Mesenchymal stem cell (in vitro differentiated cells and primary cell): ENCODE data around the gene SGPP2.

Experiments used
- DNase-seq: peaks from one replicate; pipeline ENCODE4 v3.0.0-alpha.2; 2013
- H2AFZ ChIP-seq: one replicate; pipeline ENCODE4 v1.6.1; 2013; ENCODE audit warnings: low read depth, mild to moderate bottlenecking, control low read depth, inconsistent platforms, low read length, moderate library complexity
- H2AK5ac ChIP-seq: 2 replicates; pipeline ENCODE4 v1.6.1; 2013; ENCODE audit warnings: low read length, moderate library complexity, mild to moderate bottlenecking, inconsistent platforms; ENCODE audit not compliant: severe bottlenecking
- H2BK120ac ChIP-seq: one replicate; pipeline ENCODE4 v1.6.1; 2013; ENCODE audit warnings: low read depth, mild to moderate bottlenecking, inconsistent platforms, low read length, moderate library complexity
- H2BK12ac ChIP-seq, 2 experiments: one replicate each; pipeline ENCODE4 v1.6.1; 2013; ENCODE audit warnings: inconsistent platforms in 2 of 2, low read length in 2 of 2, mild to moderate bottlenecking in 2 of 2, moderate library complexity in 2 of 2, control low read depth in 1 of 2
- H2BK15ac ChIP-seq: one replicate; pipeline ENCODE4 v1.6.1; 2013; ENCODE audit warnings: mild to moderate bottlenecking, low read depth, inconsistent platforms; ENCODE audit not compliant: poor library complexity, severe bottlenecking
- H2BK5ac ChIP-seq: 2 replicates; pipeline ENCODE4 v1.6.1; 2013; ENCODE audit warnings: low read depth, mild to moderate bottlenecking, low read length, control low read depth, inconsistent platforms; ENCODE audit not compliant: poor library complexity, severe bottlenecking
- H3K14ac ChIP-seq, 2 experiments: one replicate each; pipeline ENCODE4 v1.6.1; 2013; ENCODE audit warnings: inconsistent platforms in 2 of 2, low read length in 2 of 2, control low read depth in 1 of 2, mild to moderate bottlenecking in 1 of 2, moderate library complexity in 1 of 2
- H3K18ac ChIP-seq, 2 experiments: one replicate each; pipeline ENCODE4 v1.6.1; 2013; ENCODE audit warnings: inconsistent platforms in 2 of 2, low read length in 2 of 2, control low read depth in 1 of 2, low read depth in 1 of 2, mild to moderate bottlenecking in 1 of 2
- H3K23ac ChIP-seq, 2 experiments: one replicate each; pipeline ENCODE4 v1.6.1; 2013; ENCODE audit warnings: inconsistent platforms in 2 of 2, low read length in 2 of 2, mild to moderate bottlenecking in 2 of 2, moderate library complexity in 2 of 2, control low read depth in 1 of 2
- H3K27ac ChIP-seq: 2 replicates; pipeline ENCODE4 v1.5.1; 2013; ENCODE audit warnings: mild to moderate bottlenecking, moderate library complexity, low read length, control low read depth, inconsistent platforms; ENCODE audit not compliant: poor library complexity, severe bottlenecking
- H3K27me3 ChIP-seq, 2 experiments: 2 replicates each; pipeline versions ENCODE4 v1.6.1 to v1.7.0; 2013; ENCODE audit warnings: low read length in 2 of 2, mild to moderate bottlenecking in 2 of 2, moderate library complexity in 2 of 2, control low read depth in 1 of 2, inconsistent platforms in 1 of 2; ENCODE audit not compliant: control insufficient read depth in 1 of 2, insufficient read depth in 1 of 2
- H3K36me3 ChIP-seq, 2 experiments: 2 replicates each; pipeline versions ENCODE4 v1.6.1 to v1.7.0; 2013; ENCODE audit warnings: low read length in 2 of 2, control low read depth in 1 of 2, inconsistent platforms in 1 of 2, low read depth in 1 of 2, mild to moderate bottlenecking in 1 of 2; ENCODE audit not compliant: insufficient read depth in 2 of 2, control insufficient read depth in 1 of 2
- H3K4ac ChIP-seq, 2 experiments: one replicate each; pipeline ENCODE4 v1.6.1; 2013; ENCODE audit warnings: inconsistent platforms in 2 of 2, low read length in 2 of 2, mild to moderate bottlenecking in 2 of 2, moderate library complexity in 2 of 2, control low read depth in 1 of 2, low read depth in 1 of 2
- H3K4me1 ChIP-seq: 2 replicates; pipeline ENCODE4 v1.6.1; 2013; ENCODE audit warnings: low read depth, low read length, control low read depth; ENCODE audit not compliant: control insufficient read depth, insufficient read depth
- H3K4me2 ChIP-seq: 2 replicates; pipeline ENCODE4 v1.6.1; 2013; ENCODE audit warnings: low read length, mild to moderate bottlenecking, inconsistent platforms; ENCODE audit not compliant: poor library complexity, severe bottlenecking
- H3K4me3 ChIP-seq, 2 experiments: 2 replicates each; pipeline versions ENCODE4 v1.5.1 to v1.7.0; 2013; ENCODE audit warnings: low read length in 2 of 2, mild to moderate bottlenecking in 2 of 2, control low read depth in 1 of 2, low read depth in 1 of 2; ENCODE audit not compliant: insufficient read depth in 1 of 2
- H3K79me1 ChIP-seq: replicated peaks from 2 replicates; pipeline ENCODE4 v1.6.1; 2013; ENCODE audit warnings: mild to moderate bottlenecking, control low read depth, low read length, inconsistent platforms; ENCODE audit not compliant: poor library complexity, severe bottlenecking
- H3K9ac ChIP-seq: 2 replicates; pipeline ENCODE4 v1.7.0; 2013; ENCODE audit warnings: mild to moderate bottlenecking, low read length, moderate library complexity
- H3K9me3 ChIP-seq: 2 replicates; pipeline ENCODE4 v1.7.0; 2013; ENCODE audit warnings: mild to moderate bottlenecking, low read length; ENCODE audit not compliant: control insufficient read depth
- H4K8ac ChIP-seq: one replicate; pipeline ENCODE4 v1.6.1; 2013; ENCODE audit warnings: inconsistent platforms, mild to moderate bottlenecking, low read length, moderate library complexity
- H4K91ac ChIP-seq: one replicate; pipeline ENCODE4 v1.6.1; 2013; ENCODE audit warnings: mild to moderate bottlenecking, low read length, inconsistent platforms
- WGBS: methylation state at CpG from one replicate; pipeline ENCODE4 v1.1.7; 2013; ENCODE audit warnings: mixed read lengths; 5-methylcytosine and 5-hydroxymethylcytosine counted together

Gene SGPP2

GRCh38 chr2:222447131-222447530 lies 22.8 kb downstream of the SGPP2 start:
- H3K27ac ChIP-seq, result no peak overlapping the region
- H3K4me1 ChIP-seq, result peaks cover 1% of the 10 kb centered on the region
- H2BK5ac ChIP-seq, result no peak overlapping the region
- H3K79me1 ChIP-seq, result no peaks in the 10 kb centered on the region
- peak overlapping the region in 1 of 2 experiments; percentile 64 for H3K4ac ChIP-seq
- no peak overlapping the region for H3K23ac ChIP-seq
- no peak overlapping the region for H2AFZ ChIP-seq
- H2BK12ac ChIP-seq, result peak overlapping the region; percentile 53 to 93
- H2BK15ac ChIP-seq, result no peak overlapping the region
- no peaks in the 10 kb centered on the region for H3K9me3 ChIP-seq
- DNase-seq, result no peak
- peaks cover 40 to 85% of the 10 kb centered on the region in 2 experiments for H3K27me3 ChIP-seq
- WGBS, result 90% methylated on average over 3 of the region's 3 CpGs
- H4K91ac ChIP-seq, result no peak overlapping the region
- no peak overlapping the region for H3K4me3 ChIP-seq
- no peak overlapping the region for H3K9ac ChIP-seq
- peak overlapping the region in 1 of 2 experiments; percentile 79 for H3K18ac ChIP-seq
- no peak overlapping the region for H3K14ac ChIP-seq
- no peak overlapping the region for H2AK5ac ChIP-seq
- H4K8ac ChIP-seq, result no peak overlapping the region
- no peaks in the 10 kb centered on the region for H3K36me3 ChIP-seq
- H2BK120ac ChIP-seq, result no peak overlapping the region
- H3K4me2 ChIP-seq, result no peak overlapping the region

GRCh38 chr2:222448748-222449181 lies 24.4 kb downstream of the SGPP2 start:
- Histone ChIP-seq H3K36me3 (no peaks in the 10 kb centered on the region), H3K27me3 (peaks cover 48 to 87% of the 10 kb centered on the region in 2 experiments), H3K4me2 (no peak overlapping the region), H2BK120ac (no peak overlapping the region), H3K9me3 (no peaks in the 10 kb centered on the region), H3K4ac (no peak overlapping the region), H3K4me1 (peaks cover 1% of the 10 kb centered on the region), H3K9ac (no peak overlapping the region), H2BK15ac (no peak overlapping the region), H2AK5ac (no peak overlapping the region), H3K23ac (no peak overlapping the region), H2BK5ac (no peak overlapping the region), H3K79me1 (no peaks in the 10 kb centered on the region), H2BK12ac (no peak overlapping the region), H4K91ac (no peak overlapping the region), H3K14ac (no peak overlapping the region), H3K18ac (no peak overlapping the region), H4K8ac (no peak overlapping the region), H3K4me3 (no peak overlapping the region), H2AFZ (no peak overlapping the region), H3K27ac (no peak overlapping the region)
- peak; percentile 96 for DNase-seq
- 0% methylated on average over 8 of the region's 8 CpGs for WGBS

- Histone ChIP-seq H3K18ac (no peak overlapping the region), H3K4me2 (no peak overlapping the region), H2AK5ac (no peak overlapping the region), H2BK120ac (no peak overlapping the region), H3K27me3 (peaks cover 48 to 75% of the 10 kb centered on the region in 2 experiments), H2AFZ (no peak overlapping the region), H3K36me3 (no peaks in the 10 kb centered on the region), H3K4me1 (peaks cover 1% of the 10 kb centered on the region), H3K27ac (no peak overlapping the region), H4K8ac (no peak overlapping the region), H2BK12ac (peak overlapping the region in 1 of 2 experiments; percentile 23), H3K4me3 (no peak overlapping the region), H2BK15ac (no peak overlapping the region), H3K9ac (no peak overlapping the region), H3K79me1 (no peaks in the 10 kb centered on the region), H3K14ac (no peak overlapping the region), H4K91ac (no peak overlapping the region), H2BK5ac (no peak overlapping the region), H3K9me3 (no peaks in the 10 kb centered on the region), H3K4ac (no peak overlapping the region), H3K23ac (no peak overlapping the region)
- DNase-seq, result no peak
- 31% methylated on average over 2 of the region's 2 CpGs for WGBS
Measured at GRCh38 chr2:222450021-222450420, 25.7 kb downstream of the SGPP2 start.

GRCh38 chr2:222451224-222451674 lies 26.9 kb downstream of the SGPP2 start:
- no peak overlapping the region for H2BK5ac ChIP-seq
- no peak overlapping the region for H2AK5ac ChIP-seq
- H2AFZ ChIP-seq, result no peak overlapping the region
- H3K18ac ChIP-seq, result peak overlapping the region in 1 of 2 experiments; percentile 67
- no peak overlapping the region for H2BK120ac ChIP-seq
- no peak overlapping the region for H3K4me2 ChIP-seq
- H3K36me3 ChIP-seq, result no peaks in the 10 kb centered on the region
- peak; percentile 60 for DNase-seq
- peak overlapping the region in 1 of 2 experiments; percentile 48 for H2BK12ac ChIP-seq
- no peaks in the 10 kb centered on the region for H3K79me1 ChIP-seq
- no peak overlapping the region for H3K9ac ChIP-seq
- no peak overlapping the region for H3K27ac ChIP-seq
- 35% methylated on average over 4 of the region's 5 CpGs for WGBS
- H3K9me3 ChIP-seq, result no peaks in the 10 kb centered on the region
- peak overlapping the region; percentile 47 for H4K91ac ChIP-seq
- H4K8ac ChIP-seq, result peak overlapping the region; percentile 69
- no peak overlapping the region for H2BK15ac ChIP-seq
- no peaks in the 10 kb centered on the region for H3K4me1 ChIP-seq
- peaks cover 48 to 63% of the 10 kb centered on the region in 2 experiments for H3K27me3 ChIP-seq
- H3K14ac ChIP-seq, result peak overlapping the region in 1 of 2 experiments; percentile 41
- H3K23ac ChIP-seq, result no peak overlapping the region
- no peak overlapping the region for H3K4me3 ChIP-seq
- no peak overlapping the region for H3K4ac ChIP-seq
